Measurements from ENCODE around the gene AANAT. TPM values are rescaled to one million over a fixed set of nuclear protein-coding genes. Genes with fewer than 3 reads are reported as not detected.

AANAT gene
- total RNA-seq, 2 donors from 2014 or later = not detected

- no peak for DNase-seq
- H3K4me3 Mint-ChIP-seq = no peak overlapping the region
- peaks cover 11% of the 10 kb centered on the region for H3K36me3 Mint-ChIP-seq (ENCODE audit: low read depth)
- Histone ChIP-seq H3K4me3 (ENCODE audit: low read length) (no peak overlapping the region), H3K27ac (ENCODE audit: low read depth, low read length) (no peak overlapping the region), H3K9me3 (ENCODE audit: control insufficient read depth, low read length) (no peaks in the 10 kb centered on the region), H3K36me3 (ENCODE audit: control insufficient read depth, insufficient read depth, low read length) (no peaks in the 10 kb centered on the region), H3K9ac (ENCODE audit: extremely low read depth, low read length, poor library complexity, severe bottlenecking) (no peak overlapping the region), H3K4me1 (ENCODE audit: control insufficient read depth, insufficient read depth, low read length) (no peaks in the 10 kb centered on the region), H3K27me3 (ENCODE audit: control insufficient read depth, insufficient read depth, low read length, poor library complexity, severe bottlenecking) (no peaks in the 10 kb centered on the region)
- no peaks in the 10 kb centered on the region for H3K27me3 Mint-ChIP-seq (ENCODE audit: insufficient read depth)
- H3K4me1 Mint-ChIP-seq = no peaks in the 10 kb centered on the region
- TF ChIP-seq CTCF (conservative IDR thresholded peaks at IDR 0.05) = no peak
- H3K27ac Mint-ChIP-seq = no peak overlapping the region
- no peaks in the 10 kb centered on the region for H3K9me3 Mint-ChIP-seq
- WGBS, 2 experiments (ENCODE audit: insufficient coverage in 1 of 2, insufficient read length in 1 of 2) = 93 to 98% methylated on average over 5 to 6 of the region's 6 CpGs
These were observed 7.9 kb downstream of the AANAT start for GRCh38 chr17:76475302-76475701.

GRCh38 chr17:76476736-76477135 lies 9.3 kb downstream of the AANAT start:
- WGBS, 2 experiments (ENCODE audit: insufficient coverage in 1 of 2, insufficient read length in 1 of 2) = 95 to 98% methylated on average over 12 to 20 of the region's 20 CpGs
- Histone ChIP-seq H3K27me3 (ENCODE audit: control insufficient read depth, insufficient read depth, low read length, poor library complexity, severe bottlenecking) (no peaks in the 10 kb centered on the region), H3K4me3 (ENCODE audit: low read length) (no peak overlapping the region), H3K4me1 (ENCODE audit: control insufficient read depth, insufficient read depth, low read length) (no peaks in the 10 kb centered on the region), H3K9ac (ENCODE audit: extremely low read depth, low read length, poor library complexity, severe bottlenecking) (no peak overlapping the region), H3K27ac (ENCODE audit: low read depth, low read length) (no peak overlapping the region), H3K9me3 (ENCODE audit: control insufficient read depth, low read length) (no peaks in the 10 kb centered on the region), H3K36me3 (ENCODE audit: control insufficient read depth, insufficient read depth, low read length) (no peaks in the 10 kb centered on the region)
- Mint-ChIP-seq H3K27ac (no peak overlapping the region), H3K27me3 (ENCODE audit: insufficient read depth) (no peaks in the 10 kb centered on the region), H3K36me3 (ENCODE audit: low read depth) (peaks cover 14% of the 10 kb centered on the region), H3K9me3 (no peaks in the 10 kb centered on the region), H3K4me1 (no peaks in the 10 kb centered on the region), H3K4me3 (no peak overlapping the region)
- TF ChIP-seq CTCF (conservative IDR thresholded peaks at IDR 0.05) = no peak
- no peak for DNase-seq

GRCh38 chr17:76477576-76477975 lies 10.2 kb downstream of the AANAT start:
- no peaks in the 10 kb centered on the region for H3K27me3 Mint-ChIP-seq (ENCODE audit: insufficient read depth)
- no peak overlapping the region for H3K4me3 Mint-ChIP-seq
- DNase-seq = no peak
- no peaks in the 10 kb centered on the region for H3K4me1 Mint-ChIP-seq
- no peaks in the 10 kb centered on the region for H3K36me3 ChIP-seq (ENCODE audit: control insufficient read depth, insufficient read depth, low read length)
- no peak overlapping the region for H3K27ac ChIP-seq (ENCODE audit: low read depth, low read length)
- no peak overlapping the region for H3K4me3 ChIP-seq (ENCODE audit: low read length)
- H3K9me3 ChIP-seq (ENCODE audit: control insufficient read depth, low read length) = no peaks in the 10 kb centered on the region
- WGBS, 2 experiments (ENCODE audit: insufficient coverage in 1 of 2, insufficient read length in 1 of 2) = 93 to 95% methylated on average over 12 to 15 of the region's 15 CpGs
- no peak for TF ChIP-seq CTCF (conservative IDR thresholded peaks at IDR 0.05)
- H3K4me1 ChIP-seq (ENCODE audit: control insufficient read depth, insufficient read depth, low read length) = no peaks in the 10 kb centered on the region
- H3K9ac ChIP-seq (ENCODE audit: extremely low read depth, low read length, poor library complexity, severe bottlenecking) = no peak overlapping the region
- H3K9me3 Mint-ChIP-seq = no peaks in the 10 kb centered on the region
- H3K36me3 Mint-ChIP-seq (ENCODE audit: low read depth) = peaks cover 14% of the 10 kb centered on the region
- no peak overlapping the region for H3K27ac Mint-ChIP-seq
- H3K27me3 ChIP-seq (ENCODE audit: control insufficient read depth, insufficient read depth, low read length, poor library complexity, severe bottlenecking) = no peaks in the 10 kb centered on the region

Measured in endodermal cell (in vitro differentiated cells).